ENCODE data around the gene HTR5A.

DNA sequence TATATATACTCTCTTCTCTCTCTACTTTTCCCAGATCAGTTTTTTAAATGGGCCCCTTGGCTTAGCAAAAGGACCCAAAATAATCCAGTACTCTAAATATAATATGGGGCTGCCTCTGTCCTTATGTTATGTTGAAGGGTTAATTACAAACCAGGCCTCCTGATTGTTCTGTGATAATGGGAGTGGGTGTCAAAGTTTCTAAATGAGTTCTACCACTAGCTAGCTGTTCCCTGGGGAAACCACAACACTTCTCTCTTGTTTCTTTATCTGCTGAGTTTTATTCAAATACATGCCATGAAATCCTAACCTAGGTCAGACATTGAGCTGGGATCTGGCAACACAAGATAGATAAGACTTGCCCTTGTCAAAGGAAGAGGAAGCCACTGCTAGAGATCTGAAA is 3.8 kb downstream of the HTR5A start:
- TF ChIP-seq CTCF (IDR thresholded peaks at IDR 0.05), result no peak
- no peak for TF ChIP-seq POLR2A (IDR thresholded peaks at IDR 0.05)

Data from uterus (tissue), 2 donors.